HG03575 (cell line): ENCODE results near the gene RASGRP1.

Experiments
- ATAC-seq: cut with Tn5 transposase; IDR thresholded peaks from one replicate; pipeline ENCODE4 v1.9.1; 2021; ENCODE audit not compliant: unreplicated experiment, insufficient number of reproducible peaks, low FRiP score; ENCODE audit errors: extremely low read depth

Gene RASGRP1

DNA sequence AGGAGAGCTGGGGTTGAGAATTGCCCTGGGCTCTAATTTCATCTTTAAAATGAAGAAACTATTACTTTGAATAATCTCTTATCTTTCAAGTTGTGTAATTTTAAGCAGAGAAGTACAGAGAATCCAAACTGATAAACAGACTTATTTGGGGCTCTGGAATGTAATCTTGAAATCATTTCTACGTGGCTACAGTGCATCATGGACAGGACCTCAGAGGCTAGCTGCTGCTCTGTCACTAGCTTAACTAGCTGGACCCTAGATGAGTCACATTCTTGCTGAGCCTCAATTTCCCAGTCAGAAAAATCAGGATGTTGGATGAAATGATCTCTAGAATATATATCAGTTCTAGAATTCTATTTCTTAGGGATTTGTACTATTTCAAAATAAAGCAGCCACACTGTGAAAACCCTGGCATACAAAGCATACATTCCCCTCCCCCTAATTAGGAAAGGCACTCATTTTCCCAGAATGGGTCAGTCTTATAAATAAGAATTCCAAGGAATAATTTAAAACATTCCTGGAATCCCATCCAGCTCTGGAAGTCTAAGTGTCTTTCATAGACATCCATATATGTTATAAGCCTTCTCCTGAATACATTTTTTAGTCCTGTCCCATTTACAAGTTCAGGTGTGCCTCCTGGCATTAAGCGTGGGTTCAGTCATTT, 47.2 kb downstream of the RASGRP1 start:
- ATAC-seq, result no peak

DNA sequence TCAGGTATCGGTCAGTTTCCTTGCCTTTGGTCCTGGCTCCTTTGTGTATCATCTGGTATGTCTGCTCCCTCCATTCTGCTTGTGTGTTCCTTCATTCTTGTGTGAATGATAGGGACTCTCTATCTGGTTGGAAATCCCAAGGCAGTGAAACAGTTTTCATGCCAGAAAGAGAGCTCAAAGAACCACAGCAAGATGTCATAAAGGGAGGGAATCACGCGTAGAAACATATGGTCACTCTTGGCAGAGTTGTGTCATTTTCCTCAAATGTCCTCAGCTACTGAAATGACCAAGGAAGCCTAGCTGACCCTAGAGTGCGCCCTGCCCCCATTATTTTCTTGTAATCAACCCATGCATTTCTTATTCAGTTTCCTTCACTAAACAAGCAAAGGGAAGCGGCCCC, 48.0 kb downstream of the RASGRP1 start:
- no peak for ATAC-seq

DNA sequence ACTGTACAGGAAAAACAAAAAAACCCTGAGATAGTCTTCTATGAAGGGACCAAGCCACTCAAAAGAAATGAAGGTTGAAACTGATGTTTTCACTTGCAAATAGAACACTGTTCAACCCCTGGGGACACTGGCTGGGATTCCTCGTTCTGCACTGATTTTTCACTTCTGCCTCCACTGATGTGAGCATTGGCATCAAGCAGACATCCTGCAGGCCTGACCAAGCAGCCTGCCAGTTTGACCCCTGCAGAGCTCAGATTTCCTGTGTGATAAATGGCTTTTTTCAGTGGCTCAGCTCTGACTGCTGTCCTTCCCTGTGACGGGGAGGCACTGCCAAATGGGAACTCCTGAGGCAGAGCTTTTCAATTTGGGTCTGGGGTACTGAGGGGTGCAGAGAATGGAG, 50.0 kb downstream of the RASGRP1 start:
- ATAC-seq, result peak; percentile 48

DNA sequence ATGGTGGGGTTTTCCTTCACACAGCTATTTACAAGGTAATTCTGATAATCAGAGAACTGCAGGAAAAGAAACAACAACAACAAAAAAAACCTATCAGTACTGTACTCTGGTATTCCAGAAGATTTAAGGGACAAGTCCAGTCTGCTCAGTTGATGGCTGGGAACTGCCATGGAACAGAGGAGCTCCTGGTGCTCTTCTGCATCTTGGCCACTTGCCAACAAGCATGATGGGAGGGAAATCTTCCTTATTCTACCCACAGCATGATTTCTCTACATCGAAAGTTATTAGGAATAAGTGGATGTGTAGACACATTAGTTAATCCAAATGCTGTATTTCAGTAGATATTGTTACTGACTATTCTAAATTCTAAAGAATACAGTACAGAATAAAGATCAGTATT, 51.7 kb downstream of the RASGRP1 start:
- ATAC-seq, result no peak

DNA sequence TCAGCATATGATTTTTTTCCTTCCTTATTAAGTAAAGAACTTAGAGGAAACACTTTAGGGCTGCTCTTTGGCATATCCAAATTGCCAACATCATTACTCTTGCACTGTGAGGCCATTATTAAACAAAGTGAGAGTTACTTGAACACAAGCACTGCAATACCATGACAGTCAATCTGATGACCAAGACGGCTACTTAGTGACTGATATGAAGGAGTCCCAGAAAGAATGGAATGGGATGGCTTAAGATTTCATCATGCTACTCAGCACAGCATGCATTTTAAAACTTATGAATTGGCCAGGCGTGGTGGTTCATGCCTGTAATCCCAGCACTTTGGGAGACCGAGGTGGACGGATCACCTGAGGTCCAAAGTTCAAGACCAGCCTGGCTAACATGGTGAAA, 55.5 kb downstream of the RASGRP1 start:
- ATAC-seq, result no peak

DNA sequence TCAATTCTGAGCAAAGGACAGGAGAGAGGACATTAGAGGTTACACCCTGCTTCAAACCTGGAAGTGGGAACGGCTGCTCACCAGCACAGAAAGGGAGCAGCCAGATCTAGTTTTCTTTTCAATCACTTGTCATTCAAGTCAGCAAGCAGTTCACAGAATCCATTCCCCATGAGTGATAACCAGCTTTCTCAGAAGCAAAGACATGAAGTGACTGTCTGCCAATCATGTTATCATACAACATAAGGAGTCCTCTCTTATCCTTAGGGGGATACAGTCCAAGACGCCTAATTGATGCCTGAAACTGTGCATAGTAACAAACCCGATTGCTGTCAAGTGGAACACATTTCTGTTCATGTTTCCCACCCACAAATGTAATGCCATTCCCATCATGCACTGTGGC, 56.0 kb downstream of the RASGRP1 start:
- no peak for ATAC-seq

DNA sequence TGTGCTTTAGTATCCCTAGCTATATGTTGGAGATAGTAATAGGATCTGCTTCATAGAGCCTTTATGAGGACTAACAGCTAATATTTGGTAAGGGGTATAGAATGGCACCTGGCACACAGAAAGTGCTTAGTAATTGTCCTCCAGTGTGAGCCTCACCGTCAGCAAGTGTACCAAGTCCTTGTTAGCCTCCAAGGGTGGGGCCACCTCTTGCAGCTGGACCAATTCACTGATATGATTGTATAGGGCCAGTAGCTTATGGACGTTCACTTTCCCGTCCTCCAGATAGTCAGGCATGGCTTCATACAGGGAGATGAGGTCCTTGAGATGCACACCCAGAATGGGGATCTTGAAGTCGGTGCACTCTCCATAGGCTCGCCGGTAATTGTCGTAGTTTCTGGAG, 57.0 kb downstream of the RASGRP1 start:
- ATAC-seq, result no peak

DNA sequence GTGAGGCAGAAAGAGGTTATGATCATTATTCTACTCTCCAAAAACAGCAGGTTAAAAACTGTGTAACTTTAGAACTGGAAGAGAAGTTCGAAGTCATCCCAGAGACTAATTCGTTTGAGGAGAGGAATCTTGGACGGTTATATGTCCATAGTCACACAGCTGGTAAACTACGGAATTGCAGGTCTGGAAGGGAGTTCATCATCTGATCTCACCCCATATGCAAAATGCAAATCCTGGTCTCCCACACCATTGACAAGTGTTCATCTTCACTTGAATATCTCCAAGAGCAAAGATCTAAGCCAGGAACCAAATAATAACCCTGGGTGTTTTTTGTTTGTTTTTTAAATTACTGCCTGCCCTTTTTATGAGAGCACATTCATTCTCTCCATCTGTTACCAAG, 57.6 kb downstream of the RASGRP1 start:
- ATAC-seq, result no peak

DNA sequence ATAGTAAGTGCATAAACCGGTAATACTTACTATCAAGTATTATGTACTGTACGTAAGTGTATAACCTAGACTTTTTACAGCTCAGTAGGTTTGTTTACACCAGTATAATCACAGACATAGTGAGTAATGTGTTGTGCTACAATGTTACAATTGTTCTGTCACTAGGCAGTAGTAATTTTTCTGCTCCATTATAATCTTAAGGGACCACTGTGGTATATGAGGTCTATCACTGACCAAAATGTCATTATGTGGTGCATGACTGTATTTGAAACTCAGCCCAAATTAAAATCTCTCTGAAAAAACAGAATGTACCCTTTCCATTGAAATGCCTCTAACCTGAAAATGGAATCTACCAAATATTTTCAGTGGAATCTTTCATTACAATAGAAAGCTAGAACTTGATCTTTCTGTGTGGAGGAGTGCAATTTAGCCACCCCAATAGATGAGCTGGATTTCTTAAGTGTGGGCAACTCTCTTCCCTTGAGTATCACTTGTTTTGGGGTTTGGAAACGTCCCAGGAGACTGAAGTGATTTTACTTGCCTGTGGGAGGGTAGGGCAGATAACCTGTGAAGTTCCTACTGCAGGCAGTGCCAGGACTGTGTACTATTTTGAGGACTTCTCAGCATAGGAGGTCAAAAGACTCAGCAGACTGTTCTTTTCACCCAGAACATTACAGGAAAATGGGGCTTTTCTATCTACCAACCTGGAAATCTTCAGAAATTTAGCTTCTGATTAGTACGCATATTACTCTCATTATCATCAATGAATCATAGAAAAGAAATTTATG, 59.7 kb downstream of the RASGRP1 start:
- ATAC-seq, result no peak

DNA sequence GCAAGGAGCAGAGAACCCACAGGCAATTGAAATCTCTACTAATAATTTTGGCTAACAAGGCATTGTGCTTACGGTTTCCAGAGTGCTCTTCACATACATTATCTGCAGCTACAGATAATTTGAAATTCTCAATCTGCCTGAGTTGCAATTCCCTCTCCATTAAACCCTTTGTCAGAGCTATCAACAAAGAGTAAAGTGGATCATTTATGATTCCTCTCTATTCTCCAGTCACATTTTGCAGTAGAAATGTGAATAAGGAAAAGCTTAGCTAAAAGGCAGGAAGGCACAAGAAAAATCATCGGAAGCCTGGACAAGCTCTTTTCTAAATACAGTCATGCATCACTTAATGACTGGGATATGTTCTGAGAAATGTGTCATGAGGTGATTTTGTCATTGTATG, 61.1 kb downstream of the RASGRP1 start:
- no peak for ATAC-seq

DNA sequence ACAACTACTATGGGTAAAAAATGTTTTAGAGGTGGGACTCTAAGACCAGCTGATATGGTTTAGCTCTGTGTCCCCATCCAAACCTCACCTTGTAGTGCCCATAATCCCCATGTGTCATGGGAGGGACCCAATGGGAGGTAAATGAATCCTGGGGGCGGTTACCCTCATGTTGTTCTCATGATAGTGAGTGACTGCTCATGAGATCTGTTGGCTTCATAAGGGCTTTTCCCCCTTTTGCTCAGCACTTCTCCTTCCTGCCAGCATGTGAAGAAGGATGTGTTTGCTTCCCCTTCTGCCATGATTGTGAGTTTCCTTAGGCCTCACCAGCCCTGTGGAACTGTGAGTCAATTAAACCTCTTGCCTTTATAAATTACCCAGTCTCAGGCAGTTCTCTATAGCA, 65.0 kb downstream of the RASGRP1 start:
- ATAC-seq, result no peak

DNA sequence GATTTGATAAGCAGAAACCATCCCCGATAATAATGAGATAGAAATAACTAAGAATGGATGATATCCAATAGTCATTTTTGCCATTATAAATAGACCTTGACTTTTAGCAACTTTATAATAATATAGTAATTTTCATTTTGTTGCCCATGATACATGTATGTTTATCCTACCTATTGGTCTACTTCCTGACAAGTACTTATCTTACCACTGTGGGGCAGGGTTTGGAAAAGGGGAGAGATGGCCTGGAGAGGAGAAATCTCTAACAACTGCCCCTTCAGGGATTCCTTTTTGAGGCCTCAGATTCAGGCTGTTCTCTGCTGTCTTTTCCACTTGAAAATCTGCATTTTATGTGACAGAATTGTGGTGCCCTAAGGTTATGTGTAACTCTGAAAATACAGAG, 68.5 kb downstream of the RASGRP1 start:
- ATAC-seq, result no peak

DNA sequence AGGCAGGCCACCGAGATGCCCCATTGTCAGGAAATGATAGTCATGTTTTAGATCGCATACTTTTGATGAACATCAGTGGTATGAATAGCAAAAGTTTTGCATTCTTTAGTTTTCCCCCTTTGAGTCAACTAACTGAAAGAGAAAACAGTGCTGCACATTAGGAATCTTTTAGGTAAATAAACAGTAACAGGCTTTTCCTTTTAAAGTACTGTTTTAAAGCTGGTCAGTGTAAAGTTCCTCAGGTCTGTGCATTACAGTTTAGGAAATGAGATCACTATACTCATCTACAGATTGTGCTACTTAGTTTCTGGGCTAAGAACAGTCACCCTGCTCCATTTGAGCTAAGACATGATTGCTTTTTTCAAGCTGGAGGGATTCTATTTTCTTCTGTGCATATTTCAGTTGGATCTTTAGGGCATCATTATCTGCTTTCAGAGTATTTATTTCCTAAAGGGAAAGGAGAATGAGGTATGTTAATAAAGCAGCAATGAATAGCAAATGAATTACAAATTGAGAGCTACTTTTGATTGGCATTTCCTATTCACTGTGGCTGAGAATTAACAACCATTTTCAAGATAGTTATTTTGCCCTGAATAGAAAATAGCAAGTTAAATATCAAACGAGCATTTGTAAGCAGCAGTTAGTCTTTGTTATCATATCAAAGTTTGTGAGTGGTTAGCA, 74.2 kb downstream of the RASGRP1 start:
- no peak for ATAC-seq

DNA sequence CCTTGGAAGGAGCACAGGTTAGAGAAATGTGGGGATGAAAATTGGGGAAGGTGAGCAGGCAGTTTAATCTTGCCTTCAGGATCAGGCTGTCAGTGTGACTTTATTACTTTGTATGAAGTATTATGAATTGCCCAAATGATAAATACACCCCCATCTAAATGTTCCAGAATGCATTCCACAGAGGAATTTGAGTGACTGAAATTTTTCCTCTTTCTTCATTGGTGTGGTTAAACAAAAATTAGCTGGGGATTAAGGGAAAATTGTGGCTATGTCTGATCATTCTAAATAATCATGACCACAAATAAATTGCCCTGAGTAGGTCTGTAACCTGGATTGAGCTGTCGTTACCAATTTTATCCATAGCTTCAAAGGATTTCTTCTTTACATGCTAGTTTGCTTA, 77.2 kb downstream of the RASGRP1 start:
- ATAC-seq, result no peak

DNA sequence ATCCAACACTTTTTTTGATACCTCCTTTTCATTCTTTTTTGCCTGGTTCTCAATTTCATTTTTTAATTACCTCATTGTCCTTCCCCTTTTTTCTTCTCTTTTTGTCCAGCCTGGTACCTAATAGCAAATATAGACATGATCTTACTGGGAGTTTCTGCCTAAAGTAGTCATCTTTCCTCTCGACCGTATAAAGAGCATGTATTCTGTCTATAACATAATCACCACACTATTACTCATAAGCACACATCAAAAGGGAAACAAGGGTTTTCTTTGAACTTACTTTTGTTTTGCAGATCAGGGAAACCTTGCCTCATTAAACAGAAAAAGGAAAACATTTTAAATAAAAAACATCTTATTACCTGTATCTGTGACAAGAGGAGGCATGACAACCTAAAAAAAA, 77.7 kb downstream of the RASGRP1 start:
- ATAC-seq, result no peak

DNA sequence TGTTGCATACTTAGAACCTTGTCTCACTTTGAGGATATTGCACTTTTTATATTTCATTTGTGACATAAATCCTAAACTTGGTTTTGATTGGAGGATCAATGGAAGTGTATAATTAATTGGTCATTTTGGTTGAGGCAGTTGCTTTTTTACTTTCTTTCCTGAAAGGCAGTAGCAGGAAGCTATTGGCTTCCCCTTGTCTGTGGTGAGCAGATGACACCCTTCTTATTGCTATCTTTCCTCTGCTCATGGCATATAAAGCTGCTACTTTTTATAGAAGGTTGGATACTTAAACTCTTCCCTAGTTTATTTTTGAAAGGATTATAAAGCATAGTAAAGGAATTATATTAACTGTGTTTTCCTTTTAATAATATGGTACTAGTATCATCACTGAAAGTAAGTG, 82.0 kb downstream of the RASGRP1 start:
- ATAC-seq, result no peak

DNA sequence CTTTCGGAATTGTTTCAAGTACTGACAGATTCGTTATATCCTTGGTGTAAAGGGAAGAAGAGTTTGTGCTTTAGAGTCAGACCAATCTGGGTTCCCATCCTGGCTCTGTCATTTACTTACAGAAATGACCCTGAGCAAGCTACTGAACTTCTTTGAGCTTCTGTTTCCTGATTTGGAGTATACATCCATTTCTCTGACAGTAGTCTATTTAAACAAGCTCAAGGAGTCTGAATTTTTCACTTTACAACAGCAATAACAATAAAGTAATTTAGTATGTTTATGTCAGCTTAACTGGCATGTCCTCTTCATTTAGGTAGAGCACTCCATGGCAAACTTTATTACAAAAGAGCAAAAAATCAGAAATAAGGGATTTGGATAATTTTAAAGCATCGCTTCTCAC, 82.9 kb downstream of the RASGRP1 start:
- ATAC-seq, result no peak

DNA sequence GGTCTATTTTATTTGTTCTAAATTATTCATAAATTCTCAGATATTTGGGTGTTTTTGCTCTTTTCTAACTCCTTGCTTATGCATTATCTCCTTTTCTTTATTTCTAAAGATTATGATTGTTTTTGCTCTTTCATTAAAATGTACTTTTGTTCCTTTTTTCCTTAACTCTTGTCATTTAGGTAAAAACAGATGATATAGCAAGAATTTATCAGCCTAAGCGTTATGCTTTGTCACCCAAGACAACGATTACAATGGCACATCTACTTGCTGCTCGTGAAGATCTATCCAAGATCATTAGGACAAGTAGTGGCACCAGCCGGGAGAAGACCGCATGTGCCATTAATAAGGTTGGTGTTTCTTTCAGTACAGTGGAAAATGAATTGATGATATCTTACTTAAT, 83.5 kb downstream of the RASGRP1 start:
- no peak for ATAC-seq

DNA sequence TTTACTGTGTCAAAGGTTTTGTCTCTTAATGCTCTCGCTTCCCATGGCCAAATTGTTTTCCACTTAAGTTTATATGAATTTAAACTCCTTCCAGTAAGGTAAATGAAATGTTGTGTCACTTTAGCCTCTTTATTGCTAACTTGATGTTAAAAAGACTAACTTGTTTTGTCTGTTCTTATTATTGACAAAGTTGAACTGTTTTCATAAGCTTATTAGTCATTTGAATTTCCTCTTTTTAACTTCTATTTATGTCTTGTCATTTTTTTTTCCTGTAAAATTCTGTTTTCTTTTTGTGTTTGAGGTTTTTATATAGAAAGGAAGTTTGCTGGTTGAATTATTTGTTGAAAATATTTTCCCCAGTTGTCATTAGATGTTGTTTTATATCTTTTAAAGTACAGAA, 84.9 kb downstream of the RASGRP1 start:
- ATAC-seq, result no peak

DNA sequence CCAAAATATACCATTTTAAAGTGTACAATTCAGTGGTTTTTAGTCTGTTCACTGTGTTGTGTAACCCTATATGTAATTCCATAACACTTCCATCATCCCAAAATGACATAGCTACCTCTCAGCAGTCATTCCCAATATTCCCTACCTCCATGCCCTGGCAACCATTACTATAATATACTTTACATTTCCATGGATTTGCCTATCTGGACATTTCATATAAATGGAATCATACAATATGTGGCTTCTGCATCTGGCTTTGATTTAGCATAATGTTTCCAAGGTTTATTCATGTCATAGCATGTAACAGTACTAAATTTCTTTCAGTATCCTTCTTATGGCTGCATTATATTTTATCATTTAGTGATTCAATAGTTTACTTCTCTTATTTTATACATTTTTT, 85.3 kb downstream of the RASGRP1 start:
- no peak for ATAC-seq
